Measurements from ENCODE around the gene UPF1. TPM values are rescaled to one million over a fixed set of nuclear protein-coding genes. Genes with fewer than 3 reads are reported as not detected.

Gene UPF1
- total and polyA plus RNA-seq, 7 donors, result 27.6 to 62.1 (median 49.0) TPM

DNA sequence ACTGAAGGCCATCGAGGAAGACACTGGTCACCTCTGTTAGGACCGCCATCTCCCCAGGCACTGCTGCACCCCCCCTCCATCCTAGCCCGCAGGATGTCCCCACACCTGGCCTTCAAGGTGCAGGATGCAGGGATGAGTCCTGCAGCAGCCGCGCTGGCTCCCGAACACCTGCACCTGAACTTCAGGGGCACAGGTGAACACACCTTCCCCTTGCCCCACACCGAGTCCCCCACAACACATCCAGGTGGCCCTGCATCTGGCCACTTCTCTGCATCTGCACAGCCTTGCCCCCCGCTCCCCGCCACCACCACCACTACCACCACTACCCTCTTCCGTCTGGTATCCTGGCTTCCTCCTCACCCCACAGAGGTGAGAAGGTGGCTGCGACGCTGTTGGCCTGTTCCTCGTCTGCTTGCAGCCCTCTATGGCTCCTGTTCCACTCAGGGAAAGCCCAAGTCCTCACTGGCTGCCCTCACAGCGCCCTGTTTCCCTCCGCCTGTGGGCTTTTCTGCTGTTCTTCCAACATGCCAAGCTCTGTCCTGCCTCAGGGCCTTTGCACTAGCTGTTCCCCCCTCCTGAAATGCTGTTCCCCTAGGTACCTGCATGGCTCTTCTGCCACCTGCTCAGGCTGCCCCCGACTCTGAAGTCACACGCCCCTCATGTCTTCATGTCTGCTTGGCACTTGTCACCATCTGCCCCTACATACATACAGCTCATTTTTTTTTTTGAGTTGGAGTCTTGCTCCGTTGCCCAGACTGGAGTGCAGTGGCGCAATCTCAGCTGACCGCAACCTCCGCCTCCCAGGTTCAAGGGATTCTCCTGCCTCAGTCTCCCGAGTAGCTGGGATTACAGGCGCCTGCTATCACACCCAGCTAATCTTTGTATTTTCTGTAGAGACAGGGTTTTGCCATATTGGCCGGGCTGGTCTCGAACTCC is 65.6 kb downstream of the UPF1 start:
- 85 to 89% methylated on average over 25 of the region's 25 CpGs for WGBS, 2 donors
- Histone ChIP-seq H3K4me1 (peaks cover 0 to 27% (median 22%) of the 10 kb centered on the region in 4 donors), H3K27ac (no peak overlapping the region), H3K36me3 (peaks cover 9 to 36% (median 15%) of the 10 kb centered on the region in 4 donors), H3K9me3 (no peaks in the 10 kb centered on the region), H3K27me3 (peaks cover 19 to 50% (median 32%) of the 10 kb centered on the region in 3 donors), H3K4me3 (no peak overlapping the region)
- TF ChIP-seq POLR2AphosphoS5 (IDR thresholded peaks at IDR 0.05) (no peak), EP300 (IDR thresholded peaks at IDR 0.05) (no peak), POLR2A (IDR thresholded peaks at IDR 0.05) (no peak)
- TF ChIP-seq, protein P1, sequence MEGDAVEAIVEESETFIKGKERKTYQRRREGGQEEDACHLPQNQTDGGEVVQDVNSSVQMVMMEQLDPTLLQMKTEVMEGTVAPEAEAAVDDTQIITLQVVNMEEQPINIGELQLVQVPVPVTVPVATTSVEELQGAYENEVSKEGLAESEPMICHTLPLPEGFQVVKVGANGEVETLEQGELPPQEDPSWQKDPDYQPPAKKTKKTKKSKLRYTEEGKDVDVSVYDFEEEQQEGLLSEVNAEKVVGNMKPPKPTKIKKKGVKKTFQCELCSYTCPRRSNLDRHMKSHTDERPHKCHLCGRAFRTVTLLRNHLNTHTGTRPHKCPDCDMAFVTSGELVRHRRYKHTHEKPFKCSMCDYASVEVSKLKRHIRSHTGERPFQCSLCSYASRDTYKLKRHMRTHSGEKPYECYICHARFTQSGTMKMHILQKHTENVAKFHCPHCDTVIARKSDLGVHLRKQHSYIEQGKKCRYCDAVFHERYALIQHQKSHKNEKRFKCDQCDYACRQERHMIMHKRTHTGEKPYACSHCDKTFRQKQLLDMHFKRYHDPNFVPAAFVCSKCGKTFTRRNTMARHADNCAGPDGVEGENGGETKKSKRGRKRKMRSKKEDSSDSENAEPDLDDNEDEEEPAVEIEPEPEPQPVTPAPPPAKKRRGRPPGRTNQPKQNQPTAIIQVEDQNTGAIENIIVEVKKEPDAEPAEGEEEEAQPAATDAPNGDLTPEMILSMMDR (IDR thresholded peaks at IDR 0.05), result no peak
- intact Hi-C loops (cut with DNase I), result no loop called here
- DNase-seq, result no peak

DNA sequence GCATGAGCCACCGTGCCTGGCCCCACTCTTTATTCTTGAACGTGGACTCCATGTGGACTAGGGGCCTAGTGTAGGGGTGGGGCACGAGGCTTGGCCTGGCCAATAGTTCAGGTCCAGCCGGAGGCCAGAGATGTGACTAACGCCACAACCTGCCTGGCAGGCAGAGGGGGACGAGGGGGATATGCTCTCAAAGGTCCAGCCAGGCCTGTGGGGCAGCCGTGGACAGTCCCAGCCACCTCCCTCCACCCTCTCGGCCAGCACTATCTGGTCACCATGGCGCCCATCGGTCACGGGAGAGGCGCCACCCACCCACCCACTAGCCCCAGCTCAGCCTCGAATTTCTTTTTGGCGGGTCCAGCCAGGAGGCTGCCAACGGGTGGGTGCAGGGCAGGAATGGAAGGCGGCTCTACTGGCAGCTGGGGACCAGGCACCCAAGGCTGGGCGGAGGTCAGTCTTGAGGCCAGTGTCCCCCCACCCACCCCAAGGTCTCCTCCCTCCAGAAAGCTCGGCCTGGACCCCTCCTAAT is 66.4 kb downstream of the UPF1 start:
- H3K4me3 ChIP-seq, result no peak overlapping the region
- intact Hi-C loops (cut with DNase I), result no loop called here

DNA sequence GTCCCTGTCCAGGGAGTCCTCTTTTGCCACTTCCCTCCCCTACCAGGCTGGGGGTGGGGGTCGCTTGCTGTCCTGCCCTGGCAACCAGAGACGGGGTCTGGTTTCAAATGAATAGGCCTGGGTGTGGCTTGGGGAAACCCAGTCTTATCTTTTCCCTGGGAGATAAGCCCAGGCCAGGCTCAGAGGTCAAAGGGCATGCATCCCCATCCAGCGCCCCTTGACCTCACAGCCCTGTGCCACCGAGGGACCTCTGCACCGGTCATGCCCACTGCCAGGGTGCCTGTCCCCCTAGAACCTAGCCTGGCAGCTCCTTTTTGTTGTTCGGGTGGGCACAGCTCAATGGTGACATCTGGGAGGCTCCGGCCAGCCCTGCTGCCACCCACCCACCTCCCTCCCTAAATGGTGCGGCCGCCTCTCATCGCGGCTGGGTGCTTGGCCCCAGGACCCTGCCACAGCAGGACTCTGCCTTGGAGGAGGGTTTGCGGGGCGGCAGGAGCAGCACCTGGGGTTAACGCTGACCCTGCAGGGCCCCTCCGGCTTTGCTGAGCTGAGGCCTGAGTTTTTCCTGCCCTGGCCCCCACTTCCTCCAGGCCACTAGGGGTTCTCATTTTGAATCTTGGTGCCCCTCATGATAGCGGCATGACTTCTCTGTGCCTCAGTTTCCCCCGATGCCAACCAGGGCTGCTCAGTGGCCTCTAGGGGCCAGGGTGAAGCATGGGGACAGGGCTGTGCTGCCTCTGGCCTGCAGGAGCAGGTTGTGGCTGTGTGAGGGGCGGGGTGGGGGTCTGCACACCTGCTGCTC is 67.0 kb downstream of the UPF1 start:
- TF ChIP-seq EP300 (IDR thresholded peaks at IDR 0.05) (no peak), POLR2AphosphoS5 (IDR thresholded peaks at IDR 0.05) (no peak), POLR2A (IDR thresholded peaks at IDR 0.05) (no peak)
- TF ChIP-seq, protein P1 (IDR thresholded peaks at IDR 0.05), result no peak
- intact Hi-C loops (cut with DNase I), result no loop called here

More for the DNA sequence above, 66.4 kb downstream of the UPF1 start:
- WGBS, 2 donors, result 56 to 75% methylated on average over 18 of the region's 18 CpGs
- no peak for DNase-seq
- peaks cover 19 to 50% (median 32%) of the 10 kb centered on the region in 3 donors for H3K27me3 ChIP-seq
- H3K27ac ChIP-seq, result no peak overlapping the region
- H3K4me1 ChIP-seq, result peaks cover 0 to 27% (median 22%) of the 10 kb centered on the region in 4 donors
- no peaks in the 10 kb centered on the region for H3K9me3 ChIP-seq
- H3K36me3 ChIP-seq, result peaks cover 9 to 38% (median 19%) of the 10 kb centered on the region in 4 donors
- TF ChIP-seq POLR2AphosphoS5 (IDR thresholded peaks at IDR 0.05) (no peak), POLR2A (IDR thresholded peaks at IDR 0.05) (no peak), EP300 (IDR thresholded peaks at IDR 0.05) (no peak)
- TF ChIP-seq, protein P1 (IDR thresholded peaks at IDR 0.05), result no peak

DNA sequence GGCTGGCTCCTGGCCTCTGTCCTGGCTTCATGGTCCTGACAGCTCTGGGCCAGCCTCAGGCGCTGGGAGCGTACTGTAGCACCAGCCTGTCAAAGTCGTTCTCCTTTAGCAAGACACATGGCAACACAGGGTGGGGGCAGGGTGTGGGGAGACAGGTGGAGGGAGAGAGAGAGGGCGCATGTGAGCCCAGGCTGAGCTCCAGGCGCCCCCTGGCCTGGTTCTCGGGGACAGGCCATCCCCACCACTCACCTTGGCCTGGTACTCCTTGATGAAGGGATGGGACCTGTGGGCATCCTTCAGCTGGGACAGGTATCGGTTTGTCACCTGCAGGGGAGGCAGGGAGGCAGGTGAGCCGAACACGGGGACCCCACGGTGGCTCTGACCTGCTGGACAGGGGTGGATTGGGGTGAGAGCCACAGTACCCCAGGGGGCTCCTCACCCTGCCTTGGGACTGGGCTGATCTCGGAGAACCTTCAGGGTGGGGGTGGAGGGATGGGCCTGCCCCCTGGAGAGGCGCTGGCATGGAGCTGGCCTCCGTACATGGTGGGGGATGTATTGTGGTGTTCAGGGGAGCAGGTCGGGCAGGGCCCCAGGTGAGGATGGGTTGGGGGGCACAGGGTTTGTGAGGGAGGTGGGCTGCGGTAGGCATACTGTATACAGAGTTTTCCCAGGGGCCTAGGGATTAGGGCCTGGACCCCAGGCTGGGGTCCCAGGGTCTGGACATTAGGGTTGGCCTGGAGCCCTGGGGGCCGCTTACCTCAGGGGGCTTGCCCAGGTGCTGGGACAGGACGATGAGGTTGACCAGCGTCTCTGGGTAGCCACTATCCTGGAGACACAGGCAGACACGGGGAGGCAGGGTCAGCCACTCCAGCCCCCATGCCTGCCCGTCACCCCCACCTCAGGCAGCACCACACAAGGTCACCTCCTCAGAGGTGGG is 68.1 kb downstream of the UPF1 start:
- TF ChIP-seq EP300 (IDR thresholded peaks at IDR 0.05) (no peak), POLR2A (IDR thresholded peaks at IDR 0.05) (no peak), POLR2AphosphoS5 (IDR thresholded peaks at IDR 0.05) (no peak)
- TF ChIP-seq, protein P1 (IDR thresholded peaks at IDR 0.05), result no peak
- peaks cover 8 to 32% (median 17%) of the 10 kb centered on the region in 3 donors for H3K27me3 ChIP-seq
- no peaks in the 10 kb centered on the region for H3K9me3 ChIP-seq
- no peak overlapping the region for H3K27ac ChIP-seq
- H3K36me3 ChIP-seq, result peaks cover 9 to 56% (median 26%) of the 10 kb centered on the region in 4 donors
- 90 to 91% methylated on average over 20 of the region's 20 CpGs for WGBS, 2 donors
- intact Hi-C loops (cut with DNase I), result no loop called here
- peaks cover 0 to 15% (median 13%) of the 10 kb centered on the region in 4 donors for H3K4me1 ChIP-seq
- no peak overlapping the region for H3K4me3 ChIP-seq
- DNase-seq, result no peak

More for the DNA sequence above, 67.0 kb downstream of the UPF1 start:
- peaks cover 18 to 43% (median 27%) of the 10 kb centered on the region in 3 donors for H3K27me3 ChIP-seq
- H3K4me1 ChIP-seq, result peaks cover 0 to 24% (median 22%) of the 10 kb centered on the region in 4 donors
- peaks cover 9 to 45% (median 22%) of the 10 kb centered on the region in 4 donors for H3K36me3 ChIP-seq
- no peak overlapping the region for H3K27ac ChIP-seq
- 68 to 81% methylated on average over 18 of the region's 18 CpGs for WGBS, 2 donors
- H3K9me3 ChIP-seq, result no peaks in the 10 kb centered on the region
- DNase-seq, result no peak
- H3K4me3 ChIP-seq, result no peak overlapping the region
